NCI-H345 (cell line): ENCODE measurements around the gene AP2A2.
"Not testable (repeated sequence)": the region's sequence is repeated elsewhere in the genome, so short reads cannot be mapped to it uniquely, and the experiment has no call there.

Experiments used
- DNase-seq: peaks from one replicate; lab custom pipeline; 2025; lab: John Stamatoyannopoulos, UW

Gene AP2A2

GRCh38 chr11:954392-955153 is 28.9 kb downstream of the AP2A2 start:
- DNase-seq: no peak

- no peak for DNase-seq
These were observed 29.7 kb downstream of the AP2A2 start for GRCh38 chr11:955154-956063.

- DNase-seq: no peak
These were observed 31.7 kb downstream of the AP2A2 start for GRCh38 chr11:957212-957920.

- DNase-seq: no peak
These were observed 32.4 kb downstream of the AP2A2 start for GRCh38 chr11:958101-958500.

GRCh38 chr11:959027-959426 is 33.4 kb downstream of the AP2A2 start:
- no peak for DNase-seq

GRCh38 chr11:959608-960007 is 33.9 kb downstream of the AP2A2 start:
- DNase-seq: no peak

- not testable (repeated sequence) for DNase-seq
These were observed 35.7 kb downstream of the AP2A2 start for GRCh38 chr11:961310-961920.

GRCh38 chr11:961921-962320 is 36.3 kb downstream of the AP2A2 start:
- DNase-seq: no peak

GRCh38 chr11:962688-963087 is 37.0 kb downstream of the AP2A2 start:
- no peak for DNase-seq

- no peak for DNase-seq
These were observed 38.2 kb downstream of the AP2A2 start for GRCh38 chr11:963852-964251.

- DNase-seq: no peak
These were observed 39.6 kb downstream of the AP2A2 start for GRCh38 chr11:965206-965775.

- no peak for DNase-seq
These were observed 42.5 kb downstream of the AP2A2 start for GRCh38 chr11:967995-968751.

- no peak for DNase-seq
These were observed 43.2 kb downstream of the AP2A2 start for GRCh38 chr11:968822-969221.

- no peak for DNase-seq
These were observed 44.1 kb downstream of the AP2A2 start for GRCh38 chr11:969651-970205.

- DNase-seq: no peak
These were observed 44.7 kb downstream of the AP2A2 start for GRCh38 chr11:970319-970871.

- DNase-seq: no peak
These were observed 45.5 kb downstream of the AP2A2 start for GRCh38 chr11:971092-971690.

GRCh38 chr11:971731-972365 is 46.2 kb downstream of the AP2A2 start:
- DNase-seq: no peak

- no peak for DNase-seq
These were observed 47.0 kb downstream of the AP2A2 start for GRCh38 chr11:972523-973211.

GRCh38 chr11:973237-973636 is 47.6 kb downstream of the AP2A2 start:
- no peak for DNase-seq
